Hematopoietic multipotent progenitor cell treated with erythropoietin and hydrocortisone succinate and interleukin-3 and kit ligand, for 8 days (in vitro differentiated cells): ENCODE results near the gene TTC27.
"Not testable (repeated sequence)": the region's sequence is repeated elsewhere in the genome, so short reads cannot be mapped to it uniquely, and the experiment has no call there.

Experiments
- DNase-seq: peaks from one replicate; pipeline ENCODE4 v3.0.0-alpha.2; 2015

The TTC27 gene

DNA sequence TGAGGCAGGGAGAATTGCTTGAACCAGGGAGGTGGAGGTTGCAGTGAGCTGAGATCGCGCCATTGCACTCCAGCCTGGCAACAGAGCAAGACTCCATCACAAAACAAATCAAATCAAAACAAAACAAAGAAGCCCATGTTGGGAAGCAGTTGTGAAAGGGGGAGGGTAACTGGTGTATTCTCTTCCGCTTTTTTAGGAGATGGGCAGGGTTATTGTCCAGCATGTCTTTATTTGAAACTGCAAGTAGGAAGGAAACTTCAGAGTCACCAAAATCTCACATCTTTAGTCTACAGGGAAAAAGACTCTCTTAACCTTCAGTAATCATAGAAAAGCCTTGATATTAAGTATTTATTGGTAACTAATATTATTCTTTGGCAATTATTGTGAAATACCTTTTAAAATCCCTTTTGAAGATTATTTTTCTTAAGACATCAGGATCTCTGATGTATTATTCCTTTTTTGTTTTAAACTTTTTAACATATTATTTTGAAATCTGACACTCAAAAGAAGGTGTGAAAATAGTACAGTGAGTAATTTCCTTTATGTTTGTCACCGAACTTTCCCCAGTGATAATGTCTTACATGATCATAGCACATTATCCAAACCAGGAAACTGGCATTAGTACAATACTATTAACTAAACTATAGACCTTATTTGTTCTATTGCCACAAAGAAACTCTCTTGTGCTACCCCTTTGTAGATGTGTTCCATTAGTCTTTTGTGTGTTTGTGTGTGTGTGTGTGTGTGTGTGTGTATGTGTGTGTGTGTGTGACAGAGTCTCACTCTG is 234.6 kb downstream of the TTC27 start:
- no peak for DNase-seq

DNA sequence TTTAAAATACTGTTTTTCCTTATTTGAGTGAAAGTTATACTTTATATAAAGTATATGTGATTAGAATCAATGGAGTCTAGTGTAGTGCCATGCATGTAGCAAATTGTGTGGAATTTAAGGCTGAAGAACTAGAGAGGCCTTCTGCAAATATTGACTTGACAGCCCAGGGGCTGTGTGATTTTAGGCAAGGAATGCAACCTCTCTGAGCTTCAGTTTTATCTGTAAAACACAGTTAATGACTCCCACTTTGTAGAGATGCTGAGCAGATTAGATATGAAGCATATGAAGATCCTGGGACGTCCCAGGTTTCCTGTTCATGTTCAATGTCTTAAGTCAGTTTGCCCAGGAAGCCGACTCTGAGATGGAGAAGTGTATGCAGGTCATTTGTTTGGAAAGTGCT is 235.5 kb downstream of the TTC27 start:
- no peak for DNase-seq

DNA sequence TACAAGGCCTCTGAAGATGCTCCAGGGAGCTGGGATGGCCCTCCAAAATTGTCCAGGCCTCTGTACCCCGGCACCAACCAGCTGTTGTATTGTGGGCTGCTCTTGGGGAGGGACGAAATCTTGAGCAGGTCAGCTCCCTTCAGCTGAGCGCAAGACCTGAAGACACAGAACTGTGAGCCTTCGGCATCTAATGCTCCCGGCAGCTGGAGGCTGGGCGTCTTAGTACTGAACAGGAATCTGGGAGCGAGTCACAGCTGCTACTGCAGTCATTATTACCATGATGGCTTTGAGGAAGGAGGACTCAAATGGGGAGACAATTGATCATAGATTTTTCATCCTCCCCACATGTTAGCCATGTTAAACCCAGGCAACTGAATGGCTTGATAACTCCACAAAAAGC is 236.0 kb downstream of the TTC27 start:
- no peak for DNase-seq

DNA sequence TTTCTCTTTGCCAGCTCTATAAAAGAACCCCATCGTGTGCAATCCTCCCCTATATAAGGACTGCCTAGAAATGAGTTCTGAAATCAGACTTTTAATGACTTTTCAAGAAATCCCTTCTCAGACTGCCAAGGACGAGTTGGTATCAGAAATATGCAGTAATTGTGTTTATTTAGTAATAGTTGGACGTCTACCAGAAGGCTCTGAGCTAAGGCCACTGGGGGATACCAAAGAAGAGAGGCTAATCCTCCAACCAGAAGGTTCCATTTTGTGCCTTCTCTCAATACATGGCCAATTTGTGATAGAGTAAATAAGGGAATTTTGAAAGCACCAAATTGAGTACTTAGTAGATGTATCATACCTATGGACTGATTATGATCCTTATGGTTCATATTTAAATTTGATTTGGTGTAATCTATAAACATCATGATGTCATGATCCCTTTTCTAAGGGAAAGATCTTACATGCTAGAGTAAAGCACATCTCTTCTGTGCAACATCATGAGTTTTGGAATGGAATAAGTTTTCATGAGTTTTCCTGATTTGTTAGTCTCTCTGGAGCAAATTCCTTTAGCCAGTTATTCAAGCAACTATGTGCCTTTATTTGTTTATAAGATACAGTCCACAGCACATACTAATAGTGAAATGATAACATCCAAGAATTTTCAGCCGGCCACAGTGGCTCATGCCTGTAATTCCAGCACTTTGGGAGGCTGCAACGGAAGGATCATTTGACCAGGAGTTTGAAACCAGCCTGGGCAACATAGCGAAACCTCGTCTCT is 236.7 kb downstream of the TTC27 start:
- DNase-seq = no peak

DNA sequence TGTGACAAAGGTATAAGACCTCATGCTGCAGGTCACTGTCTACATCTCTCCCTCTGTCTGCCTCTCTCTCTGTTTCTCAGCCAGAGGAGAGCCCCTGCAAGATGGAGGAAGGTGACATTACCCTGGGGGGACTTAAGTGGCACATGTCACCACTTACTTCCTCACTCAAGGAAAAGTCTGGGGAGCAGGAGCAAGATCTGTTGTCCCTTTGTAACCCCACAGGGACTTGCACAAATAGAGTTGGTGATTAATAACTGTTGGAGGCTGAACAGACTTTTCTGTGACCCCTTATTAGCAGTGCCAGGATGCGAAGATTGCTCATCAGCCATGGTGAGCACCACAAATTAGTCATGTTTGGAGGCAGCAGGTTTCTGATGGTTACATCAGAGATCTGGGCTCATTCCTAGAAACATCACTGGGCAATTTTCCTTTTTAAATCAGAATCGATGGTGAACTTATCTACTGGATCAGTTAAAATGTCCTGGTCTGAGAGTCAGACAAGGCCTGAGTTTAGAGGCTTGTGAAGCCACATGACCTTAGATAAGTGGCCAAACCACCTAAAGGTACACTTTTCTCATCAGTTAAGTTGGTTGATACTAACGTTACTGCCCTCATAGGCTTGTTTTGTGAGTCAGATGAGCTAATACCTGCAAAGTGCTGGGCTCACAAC is 237.7 kb downstream of the TTC27 start:
- DNase-seq = no peak

DNA sequence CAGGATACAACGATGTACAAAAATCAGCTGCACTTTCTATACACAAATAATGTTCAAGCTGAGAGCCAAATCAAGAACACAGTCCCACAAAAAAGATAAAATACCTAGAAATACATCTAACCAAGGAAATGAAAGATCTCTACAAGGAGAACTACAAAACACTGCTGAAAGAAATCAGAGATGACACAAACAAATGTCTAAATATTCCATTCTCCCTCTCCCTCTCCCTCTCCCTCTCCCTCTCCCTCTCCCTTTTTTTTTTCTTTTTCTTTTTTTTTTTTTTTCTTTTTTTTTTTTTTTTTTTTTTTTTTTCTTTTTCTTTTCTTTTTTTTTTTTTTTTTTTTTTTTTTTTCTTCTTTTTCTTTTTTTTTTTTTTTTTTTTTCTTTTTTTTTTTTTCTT is 238.6 kb downstream of the TTC27 start:
- not testable (repeated sequence) for DNase-seq
